Measurements from ENCODE around the gene APBA2.

Gene APBA2

DNA sequence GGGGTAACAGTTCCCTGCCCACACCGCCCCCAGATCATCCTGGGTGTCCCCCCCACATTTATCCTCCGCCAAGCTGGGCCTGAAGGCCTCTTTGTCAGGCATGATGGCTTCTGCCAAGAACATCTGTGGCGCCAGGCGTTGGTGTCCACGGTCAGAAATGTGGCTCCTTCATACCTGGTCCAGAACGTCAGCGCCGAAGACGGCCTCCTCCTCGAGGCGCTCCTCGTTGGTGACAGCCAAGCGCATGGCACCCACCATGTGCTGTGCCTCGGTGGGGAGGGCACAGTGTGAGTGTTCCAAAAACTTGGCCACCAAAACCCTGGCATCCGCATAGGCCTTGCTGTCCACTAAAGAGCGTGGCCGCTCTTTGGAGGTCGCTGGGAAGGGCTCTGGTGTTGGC, 237.4 kb downstream of the APBA2 start:
- ChIA-PET POLR2A (no interaction called here), CTCF (no interaction called here)
- TF ChIP-seq CTCF (IDR thresholded peaks at IDR 0.05; ENCODE audit: control extremely low read depth, extremely low read depth, low read depth, missing control alignments) = no peak
- no peak for DNase-seq (ENCODE audit: extremely low spot score)

GRCh38 chr15:29123991-29124390, 238.2 kb downstream of the APBA2 start:
- no peak for DNase-seq (ENCODE audit: extremely low spot score)
- no peak for TF ChIP-seq CTCF (IDR thresholded peaks at IDR 0.05; ENCODE audit: control extremely low read depth, extremely low read depth, low read depth, missing control alignments)
- ChIA-PET POLR2A (no interaction called here), CTCF (interaction anchor here (1.8 kb wide), 1 partner anchor 22 kb away, joined by 7 read pairs; no protein-coding TSS in a partner anchor)

GRCh38 chr15:29124581-29125381, 239.0 kb downstream of the APBA2 start:
- ChIA-PET CTCF (interaction anchor here (1.4 to 1.8 kb wide), 2 partner anchors 21 to 23 kb away, joined by 5 to 7 read pairs; no protein-coding TSS in a partner anchor), POLR2A (no interaction called here)
- DNase-seq (ENCODE audit: extremely low spot score) = no peak
- TF ChIP-seq CTCF (IDR thresholded peaks at IDR 0.05; ENCODE audit: control extremely low read depth, extremely low read depth, low read depth, missing control alignments) = no peak

DNA sequence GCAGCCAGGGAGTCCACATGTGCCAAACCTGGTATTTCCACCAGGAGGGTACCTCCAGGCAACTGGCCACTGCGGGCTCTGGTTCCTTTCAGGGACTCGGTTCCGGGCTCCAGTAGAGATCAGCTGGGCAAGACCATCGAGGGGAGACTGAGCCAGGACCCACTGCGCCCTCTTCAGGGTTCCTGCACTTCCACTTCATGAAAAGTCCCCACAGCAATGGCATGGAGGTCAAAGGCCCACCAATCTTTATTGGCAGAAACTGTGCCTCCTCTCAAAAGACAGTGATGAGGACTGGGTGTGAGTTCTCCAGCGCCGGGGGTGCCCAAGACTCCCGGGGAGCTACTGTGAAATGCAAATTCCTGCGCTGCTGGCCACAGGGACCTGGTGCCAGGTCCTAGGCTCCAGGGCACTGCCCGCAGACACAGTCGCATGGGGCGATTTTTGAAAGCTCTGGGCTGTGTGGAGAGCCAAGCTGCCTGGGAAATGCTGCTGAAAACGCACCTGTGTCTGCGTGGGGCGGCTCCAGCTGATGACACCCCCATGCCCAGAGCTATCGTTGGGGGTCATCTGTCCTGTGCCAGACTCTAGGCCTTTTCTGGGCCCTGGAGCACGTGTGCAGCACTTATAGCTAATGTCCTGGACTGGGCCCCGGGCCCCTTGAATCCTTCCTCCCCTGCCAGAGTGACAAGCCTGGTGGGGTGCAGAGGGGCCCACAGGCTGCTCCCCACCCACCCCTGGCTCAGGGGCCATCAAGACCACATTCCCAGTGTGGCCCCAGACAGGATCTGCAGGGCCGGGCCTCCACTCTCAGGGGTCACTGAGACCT, 239.8 kb downstream of the APBA2 start:
- ChIA-PET CTCF (interaction anchor here (0.8 to 1.8 kb wide), 3 partner anchors 15 to 24 kb away, joined by 5 to 7 read pairs (median 6); no protein-coding TSS in a partner anchor), POLR2A (no interaction called here)
- no peak for DNase-seq (ENCODE audit: extremely low spot score)
- no peak for TF ChIP-seq CTCF (IDR thresholded peaks at IDR 0.05; ENCODE audit: control extremely low read depth, extremely low read depth, low read depth, missing control alignments)

DNA sequence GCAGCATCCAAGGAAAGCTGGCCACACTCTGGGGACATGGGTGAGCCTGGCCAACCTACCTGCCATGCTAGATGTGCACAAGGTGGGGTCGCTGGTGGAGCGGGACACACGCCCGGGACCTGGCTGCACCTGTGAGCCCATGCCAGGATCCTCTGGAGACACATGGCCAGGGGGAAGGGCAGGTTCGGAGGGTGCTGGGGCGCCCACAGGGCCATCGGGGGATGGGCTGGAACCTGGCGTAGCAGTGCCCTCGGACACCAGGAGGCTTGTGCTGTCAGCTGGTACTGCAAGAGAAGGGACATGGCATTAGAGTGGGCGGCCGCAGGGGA, 240.4 kb downstream of the APBA2 start:
- CTCF ChIA-PET = interaction anchor here (0.8 to 1.4 kb wide), 2 partner anchors 14 to 22 kb away, joined by 5 to 6 read pairs; no protein-coding TSS in a partner anchor
- DNase-seq (ENCODE audit: extremely low spot score) = no peak
- POLR2A ChIA-PET = no interaction called here
- TF ChIP-seq CTCF (IDR thresholded peaks at IDR 0.05; ENCODE audit: control extremely low read depth, extremely low read depth, low read depth, missing control alignments) = no peak

DNA sequence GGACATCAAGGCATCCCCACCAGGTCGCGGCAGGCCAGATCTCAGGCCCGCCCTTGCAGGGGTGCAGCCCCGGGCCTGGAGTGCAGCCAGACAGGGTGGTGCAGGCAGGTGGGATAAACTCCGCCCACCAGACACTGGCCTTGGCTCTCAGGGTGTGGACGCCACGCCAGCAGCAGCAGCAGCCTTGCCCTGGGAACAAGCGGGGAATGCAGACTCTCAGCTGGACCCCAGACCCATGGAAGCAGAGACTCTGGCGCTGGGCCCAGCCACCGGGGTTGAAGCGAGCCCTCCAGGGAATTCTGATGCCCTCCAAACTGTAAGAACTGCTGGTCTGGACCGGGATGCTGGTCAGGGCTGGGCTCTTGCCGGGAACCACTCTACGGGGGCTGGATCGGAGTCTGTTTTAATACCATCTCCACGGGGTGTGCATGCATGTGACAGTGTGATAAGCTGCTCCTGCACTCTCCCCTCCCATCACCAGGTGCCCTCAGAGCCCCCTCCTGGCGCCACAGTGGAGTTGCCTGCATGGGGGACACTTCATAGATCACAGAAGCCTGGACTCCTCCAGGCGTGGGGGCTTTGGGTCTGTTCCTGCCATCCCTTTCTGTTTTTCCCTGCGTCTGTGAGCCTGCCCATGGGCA, 241.2 kb downstream of the APBA2 start:
- ChIA-PET POLR2A (no interaction called here), CTCF (no interaction called here)
- no peak for TF ChIP-seq CTCF (IDR thresholded peaks at IDR 0.05; ENCODE audit: control extremely low read depth, extremely low read depth, low read depth, missing control alignments)
- DNase-seq (ENCODE audit: extremely low spot score) = no peak
